Sciatic nerve (tissue), 2 donors: ENCODE results near the gene SULT1A2. TPM values are rescaled to one million over a fixed set of nuclear protein-coding genes. Genes with fewer than 3 reads are reported as not detected.
"Not testable (repeated sequence)": the region's sequence is repeated elsewhere in the genome, so short reads cannot be mapped to it uniquely, and the experiment has no call there.

ENCODE experiments used
- ATAC-seq: fragments of 200-7000 bp; cut with Tn5 transposase; one replicate; pipeline ENCODE4 v1.9.1; 2020; ENCODE audit warnings: mild to moderate bottlenecking, moderate library complexity
- DNase-seq: peaks from one replicate; pipeline ENCODE4 v3.0.0-alpha.2; 2020; ENCODE audit warnings: low spot score
- intact Hi-C: fragments of 100-400 bp; cut with DNase I; formaldehyde crosslinking; loops from one replicate; pipeline ENCODE4 v1.14.2; 2022
- total RNA-seq: library from RNA; stranded (reverse); fragmentation: NEBNext Ultra II Directional; extraction: Animal tissue kit (Norgen Biotek cat#: 25700); gene quantifications from one replicate; pipeline ENCODE4 v1.2.1, GENCODE V29; 2021
- donor health status: DM: no; HTN: no; CAD: no.
- donor health status: DM: no; HTN: no; CAD: no.

Gene SULT1A2
- 4.5 TPM for total RNA-seq

- ATAC-seq = peak; percentile 67
These were observed at the start of gene SULT1A2 for GRCh38 chr16:28596840-28597691. Gene SULT1A2 (minus strand): TSS chr16:28597050. CDS start chr16:28595930, 1,120 bp downstream.

GRCh38 chr16:28639959-28640358 lies 43.1 kb upstream of the SULT1A2 start:
- DNase-seq, intact Hi-C loops: not testable (repeated sequence)

More at GRCh38 chr16:28596840-28597691, at the start of gene SULT1A2:
- no peak for DNase-seq
- intact Hi-C loops = no loop called here

DNA sequence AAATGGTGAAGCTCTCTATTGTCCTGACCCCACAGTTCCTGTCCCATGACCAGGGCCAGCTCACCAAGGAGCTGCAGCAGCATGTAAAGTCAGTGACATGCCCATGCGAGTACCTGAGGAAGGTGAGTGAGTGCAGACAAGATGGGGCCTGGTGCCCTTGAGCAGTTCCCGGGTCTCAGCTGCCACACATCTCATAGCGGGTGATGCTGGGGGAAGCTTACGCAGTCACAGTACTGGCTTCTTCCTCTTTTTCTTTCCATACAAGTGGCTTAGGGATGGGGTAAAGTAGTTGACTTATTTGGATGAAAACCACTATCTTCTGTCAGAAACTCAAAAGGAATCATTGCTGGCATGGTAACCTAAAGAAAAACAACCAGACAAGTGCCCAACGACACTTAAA lies 41.5 kb upstream of the SULT1A2 start:
- DNase-seq, ATAC-seq, intact Hi-C loops: not testable (repeated sequence)

More at GRCh38 chr16:28639959-28640358, 43.1 kb upstream of the SULT1A2 start:
- not testable (repeated sequence) for ATAC-seq

- intact Hi-C loops, ATAC-seq, DNase-seq: not testable (repeated sequence)
These were observed 40.9 kb upstream of the SULT1A2 start, which contains the start of gene NPIPB8 for GRCh38 chr16:28637765-28638164. Gene NPIPB8 (plus strand): TSS chr16:28638065. CDS start chr16:28638361, 296 bp downstream.

DNA sequence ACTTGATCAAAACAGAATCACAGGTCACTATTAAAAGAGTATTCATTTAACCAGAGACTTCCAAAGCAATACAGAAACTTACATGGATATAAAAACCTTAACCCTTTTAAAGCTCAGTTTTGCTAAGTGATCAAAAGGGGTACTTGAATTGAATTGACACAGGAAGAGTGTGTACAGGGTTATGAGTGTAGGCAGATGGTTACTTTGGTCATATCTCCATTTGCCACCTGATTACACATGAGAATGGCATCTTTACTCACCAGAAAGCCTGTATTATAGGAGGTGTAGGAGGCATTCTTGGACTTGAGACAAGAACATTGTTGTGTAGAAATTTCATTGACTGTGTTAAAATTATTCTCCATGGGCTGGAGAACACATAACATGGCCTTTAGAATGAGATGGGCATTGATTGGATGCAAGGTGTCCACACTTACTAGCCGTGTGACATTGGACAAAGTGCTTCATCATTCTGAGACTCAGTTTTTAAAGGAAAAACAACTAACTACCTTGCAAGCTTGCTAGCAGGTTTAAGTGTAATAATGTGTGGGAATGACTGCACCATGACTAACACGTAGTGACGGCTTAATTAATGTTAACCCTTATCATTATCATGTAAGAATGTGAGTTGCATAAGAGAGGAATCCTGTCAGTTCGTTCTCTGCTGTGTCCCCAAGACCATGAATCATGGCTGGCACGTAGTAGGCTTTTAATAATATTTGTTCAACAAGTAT lies 39.4 kb upstream of the SULT1A2 start:
- ATAC-seq, DNase-seq, intact Hi-C loops: not testable (repeated sequence)

DNA sequence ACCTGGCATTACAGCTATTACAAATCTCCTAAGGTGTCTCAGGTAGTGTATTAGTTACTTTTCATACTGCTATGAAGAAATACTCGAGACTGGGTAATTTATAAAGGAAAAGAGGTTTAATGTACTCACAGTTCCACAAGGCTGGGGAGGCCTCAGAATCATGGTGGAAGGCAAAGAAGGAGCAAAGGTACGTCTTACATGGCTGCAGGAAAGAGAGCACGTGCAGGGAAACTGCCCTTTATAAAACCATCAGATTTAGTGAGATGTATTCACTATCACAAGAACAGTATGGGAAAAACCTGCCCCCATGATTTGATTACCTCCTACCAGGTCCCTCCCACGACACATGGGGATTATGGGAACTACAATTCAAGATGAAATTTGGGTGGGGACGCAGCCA lies 34.1 kb upstream of the SULT1A2 start:
- intact Hi-C loops, DNase-seq, ATAC-seq: not testable (repeated sequence)

DNA sequence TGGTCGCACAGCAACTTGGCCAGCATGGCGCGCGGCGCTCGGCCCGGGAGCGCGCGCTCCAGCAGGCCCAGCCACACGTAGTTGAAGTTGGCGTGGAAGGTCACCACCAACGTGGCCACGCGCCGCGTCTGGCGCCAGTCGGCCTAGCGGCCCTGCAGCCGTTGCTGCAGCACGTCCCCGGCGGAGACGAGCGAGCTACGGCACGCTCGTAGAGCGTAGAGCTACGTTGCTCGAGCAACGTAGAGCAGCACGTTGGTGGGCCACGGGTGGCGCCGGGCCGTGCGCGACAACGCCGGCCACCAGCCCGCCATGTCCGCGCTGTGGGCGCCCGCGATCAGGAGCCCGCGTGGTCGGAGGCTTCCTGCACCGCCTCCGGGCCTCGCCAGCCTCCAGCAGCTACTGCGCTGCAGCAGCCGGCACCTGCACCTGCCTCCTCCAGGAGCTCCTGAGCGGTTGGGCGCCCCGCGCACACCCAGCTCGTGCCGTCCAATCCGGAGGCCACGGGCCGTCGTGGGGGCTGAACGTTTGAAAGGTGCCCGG lies 26.4 kb upstream of the SULT1A2 start:
- DNase-seq (no peak), ATAC-seq (peak; percentile 90)
- intact Hi-C loops = no loop called here

DNA sequence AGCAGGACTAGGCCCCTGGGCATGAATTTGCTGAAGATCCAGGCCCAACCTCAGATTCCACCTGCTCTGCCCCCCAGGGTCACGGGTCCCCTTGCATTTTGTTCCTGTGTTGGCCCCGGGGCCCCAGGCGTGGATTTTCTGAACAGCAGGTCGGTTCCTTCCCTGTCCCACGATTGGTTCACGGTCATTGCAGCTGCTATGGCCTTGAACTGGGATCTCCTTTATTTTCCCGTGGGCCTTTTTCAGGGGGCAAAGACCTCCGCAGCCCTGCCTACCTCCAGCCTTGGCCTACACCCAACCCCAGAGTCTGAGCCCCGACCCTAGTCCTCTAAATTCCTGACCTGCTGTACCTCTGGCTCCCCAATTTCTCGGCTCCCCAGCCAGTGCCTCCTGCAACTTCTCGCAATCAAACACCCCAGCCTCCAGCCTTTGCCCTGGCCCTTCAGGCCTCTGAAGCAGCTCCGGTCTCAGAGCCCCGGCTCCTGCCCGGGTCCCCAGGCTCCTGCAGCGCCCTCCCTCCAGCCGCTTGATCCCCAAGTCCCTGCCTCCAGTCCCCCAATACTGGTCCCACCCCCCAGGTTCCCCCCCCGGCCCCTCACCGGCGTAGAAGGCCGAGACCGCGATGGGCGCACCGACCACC lies 25.8 kb upstream of the SULT1A2 start:
- intact Hi-C loops, DNase-seq: not testable (repeated sequence)
- peak; percentile 61 for ATAC-seq

- intact Hi-C loops = no loop called here
- DNase-seq = no peak
- no peak for ATAC-seq
These were observed 24.8 kb upstream of the SULT1A2 start for GRCh38 chr16:28621481-28622155.

DNA sequence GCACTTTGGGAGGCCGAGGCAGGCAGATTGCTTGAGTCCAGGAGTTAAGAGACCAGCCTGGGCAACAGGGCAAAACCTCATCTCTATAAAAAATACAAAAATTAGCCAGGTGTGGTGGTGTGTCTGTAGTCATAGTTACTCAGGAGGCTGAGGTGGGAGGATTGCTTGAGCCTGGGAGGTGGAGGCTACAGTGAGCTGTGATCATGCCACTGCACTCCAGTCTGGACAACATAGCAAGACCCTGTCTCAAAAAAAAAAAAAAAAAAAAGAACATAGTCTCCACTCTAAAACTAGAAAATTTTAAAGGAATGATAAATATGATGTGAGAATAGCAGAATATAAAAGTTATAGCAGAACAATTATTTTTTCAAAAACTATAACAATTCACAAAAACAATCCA lies 23.5 kb upstream of the SULT1A2 start:
- DNase-seq, ATAC-seq, intact Hi-C loops: not testable (repeated sequence)

GRCh38 chr16:28617874-28618273 lies 21.0 kb upstream of the SULT1A2 start:
- ATAC-seq = no peak
- no peak for DNase-seq
- intact Hi-C loops = no loop called here

- intact Hi-C loops = no loop called here
- ATAC-seq (peak; percentile 47), DNase-seq (no peak)
These were observed 19.8 kb upstream of the SULT1A2 start for GRCh38 chr16:28616636-28617035.

DNA sequence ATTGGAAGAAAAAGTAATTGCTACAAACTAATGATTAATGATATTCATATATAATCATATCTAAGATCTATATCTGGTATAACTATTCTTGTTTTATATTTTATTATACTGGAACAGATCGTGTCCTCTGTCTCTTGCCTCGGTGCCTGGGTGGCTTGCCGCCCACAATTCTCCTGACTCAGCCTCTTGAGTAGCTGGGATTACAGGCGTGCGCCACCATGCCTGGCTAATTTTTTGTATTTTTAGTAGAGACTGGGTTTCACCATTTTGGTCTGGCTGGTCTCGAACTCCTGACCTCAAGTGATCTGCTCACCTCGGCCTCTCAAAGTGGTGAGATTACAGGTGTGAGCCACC lies 19.4 kb upstream of the SULT1A2 start:
- ATAC-seq, intact Hi-C loops, DNase-seq: not testable (repeated sequence)

DNA sequence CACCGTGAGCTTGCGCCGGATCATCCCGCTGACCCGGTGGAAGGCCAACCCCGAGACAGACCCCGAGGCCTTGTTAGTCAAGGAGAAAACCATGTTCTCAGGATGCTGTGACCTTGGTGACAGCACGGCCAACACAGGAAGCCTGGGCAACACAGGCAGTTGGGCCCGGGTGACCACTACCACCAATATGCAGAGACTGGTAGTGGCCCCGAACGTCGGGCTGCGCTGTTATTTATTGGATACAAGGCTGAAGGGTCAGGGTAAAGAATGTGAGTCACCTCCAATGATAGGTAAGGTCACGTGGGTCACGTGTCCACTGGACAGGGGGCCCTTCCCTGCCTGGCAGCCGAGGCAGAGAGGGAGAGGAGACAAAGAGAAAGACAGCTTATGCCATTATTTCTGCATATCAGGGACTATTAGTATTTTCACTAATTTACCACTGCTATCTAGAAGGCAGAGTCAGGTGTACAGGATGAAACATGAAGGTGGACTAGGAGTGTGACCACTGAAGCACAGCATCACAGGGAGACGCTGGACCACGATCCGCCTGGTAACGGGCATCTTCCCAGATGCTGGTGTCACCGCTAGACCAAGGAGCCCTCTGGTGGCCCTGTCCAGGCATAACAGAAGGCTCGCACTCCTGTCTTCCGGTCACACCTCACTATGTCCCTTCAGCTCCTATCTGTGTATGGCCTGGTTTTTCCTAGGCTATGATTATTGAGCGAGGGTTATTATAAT lies 18.8 kb upstream of the SULT1A2 start:
- DNase-seq, intact Hi-C loops: not testable (repeated sequence)
- peak; percentile 66 for ATAC-seq

GRCh38 chr16:28614561-28614960 lies 17.7 kb upstream of the SULT1A2 start:
- ATAC-seq, DNase-seq, intact Hi-C loops: not testable (repeated sequence)

- ATAC-seq, intact Hi-C loops: not testable (repeated sequence)
- DNase-seq = peak; percentile 58
These were observed 17.1 kb upstream of the SULT1A2 start for GRCh38 chr16:28613912-28614311.

- ATAC-seq, DNase-seq, intact Hi-C loops: not testable (repeated sequence)
These were observed 15.8 kb upstream of the SULT1A2 start for GRCh38 chr16:28612359-28613280.
